ENCODE results near the gene MED16.

MED16 gene

GRCh38 chr19:924553-925086, 31.6 kb upstream of the MED16 start:
- H2BK5ac ChIP-seq (ENCODE audit: low read depth, low read length, poor library complexity): peak overlapping the region; percentile 91
- H3K4me3 ChIP-seq (ENCODE audit: low read depth, low read length): peak overlapping the region; percentile 98
- H2AK5ac ChIP-seq (ENCODE audit: low read length): peak overlapping the region; percentile 73
- no peak overlapping the region for H3K23ac ChIP-seq (ENCODE audit: low read length)
- peak overlapping the region; percentile 1 for H3K9ac ChIP-seq (ENCODE audit: low read length)
- WGBS (ENCODE audit: extremely low coverage, insufficient coverage, insufficient read length): no CpG with 5 or more reads among the region's 31 CpGs
- peak overlapping the region; percentile 84 for H4K8ac ChIP-seq (ENCODE audit: low read depth, low read length)
- H3K79me1 ChIP-seq (ENCODE audit: low read length): peaks cover 47% of the 10 kb centered on the region
- H3K4me1 ChIP-seq (ENCODE audit: control insufficient read depth in 1 of 2, insufficient read depth in 2 of 2, low read length in 2 of 2): peaks cover 24 to 34% of the 10 kb centered on the region in 2 experiments
- H2BK12ac ChIP-seq (ENCODE audit: low read length): peak overlapping the region; percentile 76
- H4K91ac ChIP-seq (ENCODE audit: low read depth, low read length): peak overlapping the region; percentile 96
- peak overlapping the region; percentile 58 for H4K12ac ChIP-seq (ENCODE audit: low read depth, low read length)
- H3K4ac ChIP-seq (ENCODE audit: low read depth, low read length): peak overlapping the region; percentile 87
- peak overlapping the region; percentile 98 for H3K27ac ChIP-seq (ENCODE audit: low read depth, low read length)
- peak overlapping the region; percentile 96 for H2BK120ac ChIP-seq (ENCODE audit: insufficient read depth, low read length, poor library complexity)
- H3K14ac ChIP-seq (ENCODE audit: low read length): peak overlapping the region; percentile 86
- peak overlapping the region; percentile 83 for H3K18ac ChIP-seq (ENCODE audit: low read length)
- peaks cover 35% of the 10 kb centered on the region for H3K79me2 ChIP-seq (ENCODE audit: control insufficient read depth, insufficient read depth, low read length, poor library complexity)
- H3K36me3 ChIP-seq (ENCODE audit: control insufficient read depth in 1 of 2, insufficient read depth in 2 of 2, low read length in 2 of 2): peaks cover 12% of the 10 kb centered on the region in 2 experiments
- DNase-seq: peak in 1 of 2 donors; percentile 35
- H3K4me2 ChIP-seq (ENCODE audit: low read length): peak overlapping the region; percentile 59
- H3K27me3 ChIP-seq (ENCODE audit: insufficient read depth, low read length): peaks cover 15% of the 10 kb centered on the region
- H2AFZ ChIP-seq (ENCODE audit: insufficient read depth, low read length, poor library complexity): peak overlapping the region; percentile 85
- H3K9me3 ChIP-seq (ENCODE audit: insufficient read depth, low read depth, low read length): peaks cover 5% of the 10 kb centered on the region

GRCh38 chr19:920051-920864, 27.3 kb upstream of the MED16 start:
- peaks cover 18 to 32% of the 10 kb centered on the region in 2 experiments for H3K4me1 ChIP-seq (ENCODE audit: control insufficient read depth in 1 of 2, insufficient read depth in 2 of 2, low read length in 2 of 2)
- H3K27ac ChIP-seq (ENCODE audit: low read depth, low read length): no peak overlapping the region
- DNase-seq: peak; percentile 51 to 62
- H3K36me3 ChIP-seq (ENCODE audit: control insufficient read depth in 1 of 2, insufficient read depth in 2 of 2, low read length in 2 of 2): no peaks in the 10 kb centered on the region
- H2AK5ac ChIP-seq (ENCODE audit: low read length): no peak overlapping the region
- peaks cover 23% of the 10 kb centered on the region for H3K79me1 ChIP-seq (ENCODE audit: low read length)
- H3K4me3 ChIP-seq (ENCODE audit: low read depth, low read length): no peak overlapping the region
- no peak overlapping the region for H3K23ac ChIP-seq (ENCODE audit: low read length)
- H3K9me3 ChIP-seq (ENCODE audit: insufficient read depth, low read depth, low read length): peaks cover 13% of the 10 kb centered on the region
- no peak overlapping the region for H2BK120ac ChIP-seq (ENCODE audit: insufficient read depth, low read length, poor library complexity)
- H4K8ac ChIP-seq (ENCODE audit: low read depth, low read length): no peak overlapping the region
- no peak overlapping the region for H3K4ac ChIP-seq (ENCODE audit: low read depth, low read length)
- H3K4me2 ChIP-seq (ENCODE audit: low read length): peak overlapping the region; percentile 54
- no peak overlapping the region for H3K18ac ChIP-seq (ENCODE audit: low read length)
- no peak overlapping the region for H2BK12ac ChIP-seq (ENCODE audit: low read length)
- no peak overlapping the region for H4K91ac ChIP-seq (ENCODE audit: low read depth, low read length)
- peaks cover 40% of the 10 kb centered on the region for H3K27me3 ChIP-seq (ENCODE audit: insufficient read depth, low read length)
- no peak overlapping the region for H2BK5ac ChIP-seq (ENCODE audit: low read depth, low read length, poor library complexity)
- peak overlapping the region; percentile 39 for H2AFZ ChIP-seq (ENCODE audit: insufficient read depth, low read length, poor library complexity)
- H3K9ac ChIP-seq (ENCODE audit: low read length): no peak overlapping the region
- peaks cover 9% of the 10 kb centered on the region for H3K79me2 ChIP-seq (ENCODE audit: control insufficient read depth, insufficient read depth, low read length, poor library complexity)
- no peak overlapping the region for H4K12ac ChIP-seq (ENCODE audit: low read depth, low read length)
- WGBS (ENCODE audit: extremely low coverage, insufficient coverage, insufficient read length): no CpG with 5 or more reads among the region's 84 CpGs
- no peak overlapping the region for H3K14ac ChIP-seq (ENCODE audit: low read length)

- Histone ChIP-seq H3K9ac (ENCODE audit: low read length) (no peak overlapping the region), H3K4ac (ENCODE audit: low read depth, low read length) (no peak overlapping the region), H4K12ac (ENCODE audit: low read depth, low read length) (no peak overlapping the region), H2AFZ (ENCODE audit: insufficient read depth, low read length, poor library complexity) (no peak overlapping the region), H2AK5ac (ENCODE audit: low read length) (no peak overlapping the region), H3K23ac (ENCODE audit: low read length) (no peak overlapping the region), H3K79me2 (ENCODE audit: control insufficient read depth, insufficient read depth, low read length, poor library complexity) (peaks cover 2% of the 10 kb centered on the region), H3K27me3 (ENCODE audit: insufficient read depth, low read length) (peaks cover 40% of the 10 kb centered on the region), H2BK12ac (ENCODE audit: low read length) (no peak overlapping the region), H4K91ac (ENCODE audit: low read depth, low read length) (no peak overlapping the region), H2BK5ac (ENCODE audit: low read depth, low read length, poor library complexity) (no peak overlapping the region), H3K9me3 (ENCODE audit: insufficient read depth, low read depth, low read length) (peaks cover 13% of the 10 kb centered on the region), H3K4me2 (ENCODE audit: low read length) (peak overlapping the region; percentile 54), H3K36me3 (ENCODE audit: control insufficient read depth in 1 of 2, insufficient read depth in 2 of 2, low read length in 2 of 2) (no peaks in the 10 kb centered on the region), H3K27ac (ENCODE audit: low read depth, low read length) (no peak overlapping the region), H4K8ac (ENCODE audit: low read depth, low read length) (no peak overlapping the region), H3K79me1 (ENCODE audit: low read length) (peaks cover 15% of the 10 kb centered on the region), H3K14ac (ENCODE audit: low read length) (no peak overlapping the region), H3K4me1 (ENCODE audit: control insufficient read depth in 1 of 2, insufficient read depth in 2 of 2, low read length in 2 of 2) (peaks cover 18 to 30% of the 10 kb centered on the region in 2 experiments), H3K4me3 (ENCODE audit: low read depth, low read length) (no peak overlapping the region), H2BK120ac (ENCODE audit: insufficient read depth, low read length, poor library complexity) (no peak overlapping the region), H3K18ac (ENCODE audit: low read length) (no peak overlapping the region)
- no CpG with 5 or more reads among the region's 68 CpGs for WGBS (ENCODE audit: extremely low coverage, insufficient coverage, insufficient read length)
- DNase-seq: peak; percentile 87 to 92
These were observed 26.4 kb upstream of the MED16 start for GRCh38 chr19:919199-920050.

GRCh38 chr19:918481-919198, 25.7 kb upstream of the MED16 start:
- Histone ChIP-seq H3K18ac (ENCODE audit: low read length) (no peak overlapping the region), H3K14ac (ENCODE audit: low read length) (no peak overlapping the region), H2AFZ (ENCODE audit: insufficient read depth, low read length, poor library complexity) (no peak overlapping the region), H2BK12ac (ENCODE audit: low read length) (no peak overlapping the region), H3K36me3 (ENCODE audit: control insufficient read depth in 1 of 2, insufficient read depth in 2 of 2, low read length in 2 of 2) (no peaks in the 10 kb centered on the region), H3K9ac (ENCODE audit: low read length) (no peak overlapping the region), H3K23ac (ENCODE audit: low read length) (no peak overlapping the region), H3K9me3 (ENCODE audit: insufficient read depth, low read depth, low read length) (peaks cover 11% of the 10 kb centered on the region), H3K4me3 (ENCODE audit: low read depth, low read length) (no peak overlapping the region), H3K4me2 (ENCODE audit: low read length) (no peak overlapping the region), H2AK5ac (ENCODE audit: low read length) (no peak overlapping the region), H4K12ac (ENCODE audit: low read depth, low read length) (no peak overlapping the region), H3K27me3 (ENCODE audit: insufficient read depth, low read length) (peaks cover 40% of the 10 kb centered on the region), H2BK120ac (ENCODE audit: insufficient read depth, low read length, poor library complexity) (no peak overlapping the region), H3K4ac (ENCODE audit: low read depth, low read length) (no peak overlapping the region), H3K27ac (ENCODE audit: low read depth, low read length) (no peak overlapping the region), H4K8ac (ENCODE audit: low read depth, low read length) (no peak overlapping the region), H4K91ac (ENCODE audit: low read depth, low read length) (no peak overlapping the region), H3K79me2 (ENCODE audit: control insufficient read depth, insufficient read depth, low read length, poor library complexity) (peaks cover 2% of the 10 kb centered on the region), H3K4me1 (ENCODE audit: control insufficient read depth in 1 of 2, insufficient read depth in 2 of 2, low read length in 2 of 2) (peaks cover 13 to 24% of the 10 kb centered on the region in 2 experiments), H3K79me1 (ENCODE audit: low read length) (peaks cover 7% of the 10 kb centered on the region), H2BK5ac (ENCODE audit: low read depth, low read length, poor library complexity) (no peak overlapping the region)
- DNase-seq: no peak
- WGBS (ENCODE audit: extremely low coverage, insufficient coverage, insufficient read length): no CpG with 5 or more reads among the region's 58 CpGs
